Coronary artery (tissue), 2 donors: ENCODE results near the gene SMARCC1.

ENCODE experiments used
- DNase-seq: peaks from one replicate; pipeline ENCODE4 v3.0.0-alpha.2; 2017; ENCODE audit warnings: low spot score
- H3K27ac ChIP-seq, 2 donors: fragments of 200-600 bp; sonication (generic); one replicate each; pipeline ENCODE4 v1.5.1; 2016 to 2019
- H3K4me3 ChIP-seq: fragments of 200-600 bp; sonication (generic); 2 replicates; pipeline ENCODE4 v1.5.1; 2016; ENCODE audit warnings: mild to moderate bottlenecking, moderate library complexity
- CTCF ChIP-seq: fragments of 200-600 bp; sonication (generic); IDR thresholded peaks from one replicate; pipeline ENCODE4 v1.5.1; 2019; ENCODE audit warnings: antibody characterized with exemption

The SMARCC1 gene

GRCh38 chr3:47636921-47637320 is 144.8 kb downstream of the SMARCC1 start:
- H3K4me3 ChIP-seq, result no peak overlapping the region
- TF ChIP-seq CTCF, result no peak
- no peak overlapping the region for H3K27ac ChIP-seq
- DNase-seq, result no peak

- TF ChIP-seq CTCF, result no peak
- no peak for DNase-seq
Observed at GRCh38 chr3:47636225-47636624, 145.5 kb downstream of the SMARCC1 start.

GRCh38 chr3:47635536-47635935 is 146.2 kb downstream of the SMARCC1 start:
- H3K27ac ChIP-seq, result no peak overlapping the region
- DNase-seq, result no peak
- no peak for TF ChIP-seq CTCF
- H3K4me3 ChIP-seq, result no peak overlapping the region

More at GRCh38 chr3:47636225-47636624, 145.5 kb downstream of the SMARCC1 start:
- H3K4me3 ChIP-seq, result no peak overlapping the region
- H3K27ac ChIP-seq, result no peak overlapping the region

GRCh38 chr3:47634996-47635395 is 146.7 kb downstream of the SMARCC1 start:
- no peak for DNase-seq
- Histone ChIP-seq H3K4me3 (no peak overlapping the region), H3K27ac (no peak overlapping the region)
- no peak for TF ChIP-seq CTCF

GRCh38 chr3:47630810-47631209 is 150.9 kb downstream of the SMARCC1 start:
- DNase-seq, result no peak
- no peak for TF ChIP-seq CTCF
- H3K27ac ChIP-seq, result no peak overlapping the region
- H3K4me3 ChIP-seq, result no peak overlapping the region

GRCh38 chr3:47629770-47630169 is 151.9 kb downstream of the SMARCC1 start:
- no peak for TF ChIP-seq CTCF
- H3K27ac ChIP-seq, result no peak overlapping the region
- H3K4me3 ChIP-seq, result no peak overlapping the region
- DNase-seq, result no peak

- Histone ChIP-seq H3K4me3 (no peak overlapping the region), H3K27ac (no peak overlapping the region)
- no peak for DNase-seq
- TF ChIP-seq CTCF, result no peak
Observed at GRCh38 chr3:47628426-47628825, 153.3 kb downstream of the SMARCC1 start.
